OCI-LY1 (cell line): Measurements from ENCODE around the gene TUBGCP5.

Experiments
- CTCF ChIP-seq: fragments of 200-600 bp; sonication (generic), shearing (Covaris generic); IDR thresholded peaks from 2 replicates; pipeline ENCODE4 v1.5.1; 2017; ENCODE audit warnings: mild to moderate bottlenecking, antibody characterized with exemption, low read length, moderate library complexity, mixed read lengths
- EZH2 ChIP-seq: fragments of 200-600 bp; sonication (generic), shearing (Covaris generic); IDR thresholded peaks from 2 replicates; pipeline ENCODE4 v1.8.0; 2017; ENCODE audit warnings: borderline replicate concordance, mixed run types, mild to moderate bottlenecking, antibody characterized with exemption, low read length, moderate library complexity, mixed read lengths

GRCh38 chr15:22962611-22963010 is 76.8 kb downstream of the TUBGCP5 start:
- no peak for TF ChIP-seq CTCF
- no peak for TF ChIP-seq EZH2
